IMR-90 (cell line): ENCODE data around the gene USP7. TPM values are rescaled to one million over a fixed set of nuclear protein-coding genes. Genes with fewer than 3 reads are reported as not detected.
"Not testable (repeated sequence)": the region's sequence is repeated elsewhere in the genome, so short reads cannot be mapped to it uniquely, and the experiment has no call there.

Experiments used
- ATAC-seq: fragments of 200-7000 bp; cut with Tn5 transposase; 2 replicates; pipeline ENCODE4 v1.9.1; 2020; ENCODE audit warnings: low read depth, mild to moderate bottlenecking, moderate library complexity
- BruUV-seq: library from RNA; stranded (reverse); fragments of 400-500 nt; replicated peaks from 2 replicates; lab custom pipeline; 2021; lab: Mats Ljungman, UMichigan
- CTCF ChIA-PET: fragments of 300-600 bp; formaldehyde crosslinking; extraction: SDS; loops from one replicate; lab custom pipeline; 2021; ENCODE audit warnings: antibody characterized with exemption; lab: Yijun Ruan, JAX
- POLR2A ChIA-PET: fragments of 300-600 bp; sonication (Branson Sonifier 250); formaldehyde crosslinking; loops from one replicate; lab custom pipeline; 2022; ENCODE audit warnings: antibody characterized with exemption; ENCODE audit not compliant: unreplicated experiment; lab: Charles Lee
- DNase-seq: peaks from one replicate; pipeline ENCODE4 v3.0.0; 2013
- H2AFZ ChIP-seq: replicated peaks from 2 replicates; pipeline ENCODE3; 2013; ENCODE audit warnings: low read length, mild to moderate bottlenecking; ENCODE audit not compliant: poor library complexity
- H2AK5ac ChIP-seq: 2 replicates; pipeline ENCODE4 v1.6.1; 2013; ENCODE audit warnings: low read depth, low read length, inconsistent platforms
- H2AK9ac ChIP-seq: replicated peaks from 2 replicates; pipeline ENCODE3; 2013; ENCODE audit warnings: mild to moderate bottlenecking, low read depth, low read length, moderate library complexity; ENCODE audit not compliant: poor library complexity
- H2BK120ac ChIP-seq: 2 replicates; pipeline ENCODE4 v1.6.1; 2013; ENCODE audit warnings: low read depth, low read length, inconsistent platforms
- H2BK15ac ChIP-seq: 3 replicates; pipeline ENCODE4 v1.6.1; 2013; ENCODE audit warnings: low read depth, low read length, inconsistent platforms
- H2BK20ac ChIP-seq: 2 replicates; pipeline ENCODE4 v1.6.1; 2013; ENCODE audit warnings: low read depth, mild to moderate bottlenecking, inconsistent platforms, low read length, moderate library complexity
- H2BK5ac ChIP-seq: 2 replicates; pipeline ENCODE4 v1.6.1; 2013; ENCODE audit warnings: mild to moderate bottlenecking, low read depth, low read length, inconsistent platforms; ENCODE audit not compliant: poor library complexity, severe bottlenecking
- H3K14ac ChIP-seq: replicated peaks from 2 replicates; pipeline ENCODE4 v1.6.1; 2013; ENCODE audit warnings: low read depth, low read length, inconsistent platforms
- H3K18ac ChIP-seq: 2 replicates; pipeline ENCODE4 v1.6.1; 2013; ENCODE audit warnings: low read depth, low read length, control low read depth
- H3K23ac ChIP-seq: 2 replicates; pipeline ENCODE4 v1.6.1; 2013; ENCODE audit warnings: low read depth, low read length, inconsistent platforms
- H3K27ac ChIP-seq: 2 replicates; pipeline ENCODE4 v1.5.1; 2013; ENCODE audit warnings: mild to moderate bottlenecking, control low read depth, low read length; ENCODE audit not compliant: insufficient read depth
- H3K27me3 ChIP-seq: 2 replicates; pipeline ENCODE4 v1.6.1; 2013; ENCODE audit warnings: low read length; ENCODE audit not compliant: control insufficient read depth, insufficient read depth
- H3K36me3 ChIP-seq: 2 replicates; pipeline ENCODE4 v1.6.1; 2013; ENCODE audit warnings: low read length, mixed read lengths; ENCODE audit not compliant: control insufficient read depth, insufficient read depth
- H3K4ac ChIP-seq: 2 replicates; pipeline ENCODE4 v1.6.1; 2013; ENCODE audit warnings: low read depth, low read length, inconsistent platforms
- H3K4me1 ChIP-seq: 2 replicates; pipeline ENCODE4 v1.6.1; 2013; ENCODE audit warnings: low read length, mixed read lengths; ENCODE audit not compliant: control insufficient read depth, insufficient read depth
- H3K4me2 ChIP-seq: 2 replicates; pipeline ENCODE4 v1.6.1; 2013; ENCODE audit warnings: low read depth, mild to moderate bottlenecking, control low read depth, low read length, moderate library complexity
- H3K4me3 ChIP-seq: 2 replicates; pipeline ENCODE4 v1.5.1; 2013; ENCODE audit warnings: low read depth, mild to moderate bottlenecking, control low read depth, low read length, moderate library complexity; ENCODE audit not compliant: insufficient read depth
- H3K56ac ChIP-seq: 2 replicates; pipeline ENCODE4 v1.6.1; 2013; ENCODE audit warnings: low read length, inconsistent platforms; ENCODE audit not compliant: insufficient read depth; ENCODE audit errors: extremely low read depth
- H3K79me1 ChIP-seq, 2 experiments: 2 replicates each; pipeline ENCODE4 v1.6.1; 2013; ENCODE audit warnings: low read length in 2 of 2, inconsistent platforms in 1 of 2, low read depth in 1 of 2
- H3K9ac ChIP-seq: 2 replicates; pipeline ENCODE4 v1.6.1; 2013; ENCODE audit warnings: low read depth, low read length, control low read depth
- H3K9me1 ChIP-seq: 2 replicates; pipeline ENCODE4 v1.6.1; 2013; ENCODE audit warnings: low read length, inconsistent platforms; ENCODE audit not compliant: insufficient read depth
- H3K9me3 ChIP-seq: 2 replicates; pipeline ENCODE4 v1.6.1; 2013; ENCODE audit warnings: low read length; ENCODE audit not compliant: control insufficient read depth, insufficient read depth
- H4K20me1 ChIP-seq: 2 replicates; pipeline ENCODE4 v1.6.1; 2013; ENCODE audit warnings: low read length, inconsistent platforms; ENCODE audit not compliant: insufficient read depth
- H4K5ac ChIP-seq: 2 replicates; pipeline ENCODE4 v1.6.1; 2013; ENCODE audit warnings: mild to moderate bottlenecking, low read depth, low read length, control low read depth
- H4K8ac ChIP-seq, 2 experiments: 2 replicates each; pipeline ENCODE4 v1.6.1; 2013; ENCODE audit warnings: low read depth in 2 of 2, low read length in 2 of 2, control low read depth in 1 of 2, inconsistent platforms in 1 of 2
- H4K91ac ChIP-seq: 2 replicates; pipeline ENCODE4 v1.6.1; 2013; ENCODE audit warnings: low read depth, low read length, inconsistent platforms; ENCODE audit not compliant: insufficient read depth
- ELK1 ChIP-seq: fragments of 150-350 bp; IDR thresholded peaks from 2 replicates; pipeline ENCODE4 v1.6.1; 2016; ENCODE audit warnings: low read depth, mild to moderate bottlenecking, low read length, moderate library complexity, borderline replicate concordance
- WGBS, 2 experiments: methylation state at CpG; one replicate each; pipeline versions ENCODE4 v1.1.5 to v1.1.7; 2013; ENCODE audit warnings: missing lambda C conversion rate in 2 of 2; ENCODE audit not compliant: insufficient read length in 1 of 2; ENCODE audit errors: extremely low coverage in 2 of 2; 5-methylcytosine and 5-hydroxymethylcytosine counted together
- dilution Hi-C: fragments of 300-500 bp; cut with HindIII; formaldehyde crosslinking; loops from one replicate; pipeline ENCODE4 v1.14.3; 2018; ENCODE audit warnings: low sequenced_read_pairs; ENCODE audit not compliant: unreplicated experiment
- in situ Hi-C: fragments of 300-500 bp; cut with MboI; formaldehyde crosslinking; loops from 3 replicates; pipeline ENCODE4 v1.14.3; 2019; ENCODE audit warnings: low sequenced_read_pairs, inconsistent platforms, mixed read lengths
- intact Hi-C: fragments of 100-400 bp; cut with micrococcal nuclease; formaldehyde crosslinking; loops from 2 replicates; pipeline ENCODE4 v1.10.0; 2022
- polyA plus RNA-seq, 3 experiments: library from polyadenylated mRNA; depleted of rRNA; stranded (reverse); fragments of >200 nt; gene quantifications; 2 replicates each; pipeline ENCODE4 v1.2.3, GENCODE V29; 2012; ENCODE audit warnings: low replicate concordance in 1 of 3
- total RNA-seq: library from RNA; depleted of rRNA; stranded (reverse); fragments of >200 nt; gene quantifications from 2 replicates; pipeline ENCODE4 v1.2.3, GENCODE V29; 2012

USP7 gene
- total and polyA plus RNA-seq, 2 of the 4 experiments (the other 2 are of a cell fraction) = 17.8 to 28.3 TPM

- TF ChIP-seq ELK1 = no peak
- dilution Hi-C loops (no loop called here), in situ Hi-C loops (no loop called here), intact Hi-C loops (no loop called here)
- no peak for DNase-seq
- no peak overlapping the region for H3K4me3 ChIP-seq
- no peak overlapping the region for H2AK5ac ChIP-seq
- H3K14ac ChIP-seq = no peak overlapping the region
- no peak overlapping the region for H3K4me2 ChIP-seq
- H3K27ac ChIP-seq = no peak overlapping the region
- H4K8ac ChIP-seq = no peak overlapping the region
- POLR2A ChIA-PET = no interaction called here
- H3K36me3 ChIP-seq = no peaks in the 10 kb centered on the region
- no peak overlapping the region for H4K91ac ChIP-seq
- WGBS, 2 experiments = no CpG with 5 or more reads among the region's 1 CpG
- H3K79me1 ChIP-seq = no peaks in the 10 kb centered on the region
- peaks cover 6% of the 10 kb centered on the region; the same call in 1 of the 2 replicates for H3K4me1 ChIP-seq
- no peak overlapping the region for H2AFZ ChIP-seq
- H4K5ac ChIP-seq = no peak overlapping the region
- CTCF ChIA-PET = no interaction called here
- H3K4ac ChIP-seq = no peak overlapping the region
- no peak overlapping the region for H2AK9ac ChIP-seq
- H3K9ac ChIP-seq = no peak overlapping the region
- no peak overlapping the region for H3K18ac ChIP-seq
- no peak for ATAC-seq
- no peaks in the 10 kb centered on the region for H3K9me3 ChIP-seq
- BruUV-seq = no TSS peak
- H2BK15ac ChIP-seq = no peak overlapping the region
- H3K27me3 ChIP-seq = peaks cover 2% of the 10 kb centered on the region; the same call in 1 of the 2 replicates
- H3K23ac ChIP-seq = no peak overlapping the region
- H4K20me1 ChIP-seq = no peaks in the 10 kb centered on the region
- no peak overlapping the region for H2BK20ac ChIP-seq
- H2BK5ac ChIP-seq = no peak overlapping the region
- H3K9me1 ChIP-seq = no peaks in the 10 kb centered on the region
- H2BK120ac ChIP-seq = no peak overlapping the region
- H3K56ac ChIP-seq = no peak overlapping the region
These were observed 7.7 kb upstream of the USP7 start for GRCh38 chr16:8971416-8971815.

- DNase-seq, H2AFZ ChIP-seq, H3K14ac ChIP-seq, H3K4ac ChIP-seq, POLR2A ChIA-PET, H3K79me1 ChIP-seq, H4K20me1 ChIP-seq, H3K9me3 ChIP-seq, H2BK120ac ChIP-seq, H4K8ac ChIP-seq, H2BK20ac ChIP-seq, H3K18ac ChIP-seq, CTCF ChIA-PET, dilution Hi-C loops, H3K4me3 ChIP-seq, BruUV-seq, H3K4me1 ChIP-seq, H2AK9ac ChIP-seq, H3K23ac ChIP-seq, ATAC-seq, H2AK5ac ChIP-seq, H3K4me2 ChIP-seq, H3K56ac ChIP-seq, H3K27me3 ChIP-seq, H2BK15ac ChIP-seq, H3K27ac ChIP-seq, H3K36me3 ChIP-seq, H4K91ac ChIP-seq, H3K9ac ChIP-seq, H4K5ac ChIP-seq, H3K9me1 ChIP-seq, H2BK5ac ChIP-seq: not testable (repeated sequence)
- in situ Hi-C loops = loop anchor here (10.0 kb wide), 1 partner anchor 125 kb away; the partner anchor contains the start of gene HAPSTR1
- intact Hi-C loops = loop anchor here (5.0 kb wide), 1 partner anchor 38 kb away; no protein-coding TSS in a partner anchor
- WGBS, 2 experiments = 100% methylated on average over 1 of the region's 10 CpGs; no CpG with 5 or more reads in 1 of the 2 experiments
These were observed 5.6 kb upstream of the USP7 start for GRCh38 chr16:8969202-8969897.
